Amygdala (tissue), 56 donors: ENCODE data around the gene MMUT.
"Not testable (repeated sequence)": the region's sequence is repeated elsewhere in the genome, so short reads cannot be mapped to it uniquely, and the experiment has no call there.

Source experiments
- DNase-seq, 56 donors: peaks; one replicate each; lab custom pipeline; 2025; lab: John Stamatoyannopoulos, UW

MMUT gene

GRCh38 chr6:49462927-49463611 lies at the start of gene MMUT, which contains the start of gene CENPQ:
TSS of gene MMUT (minus strand) at chr6:49463253. CDS start at chr6:49459466, 3,787 bp downstream.
TSS of gene CENPQ (plus strand) at chr6:49463370. CDS start at chr6:49470177, 6,807 bp downstream.
- DNase-seq, result peak; percentile 31 to 96 (median 90)

- DNase-seq, result no peak
Measured at GRCh38 chr6:49509342-49509741, 46.3 kb upstream of the MMUT start.

- DNase-seq, result no peak
Measured at GRCh38 chr6:49506569-49507111, 43.6 kb upstream of the MMUT start.

GRCh38 chr6:49504666-49505065 lies 41.6 kb upstream of the MMUT start:
- DNase-seq, result no peak

GRCh38 chr6:49499623-49500022 lies 36.6 kb upstream of the MMUT start, which contains the start of gene GLYATL3:
TSS of gene GLYATL3 (plus strand) at chr6:49499923. CDS start at chr6:49511991, 12,068 bp downstream.
- DNase-seq, result no peak

GRCh38 chr6:49499126-49499525 lies 36.1 kb upstream of the MMUT start:
- DNase-seq, result no peak

- no peak for DNase-seq
Measured at GRCh38 chr6:49497304-49497703, 34.3 kb upstream of the MMUT start.

GRCh38 chr6:49490633-49491032 lies 27.6 kb upstream of the MMUT start:
- DNase-seq, result no peak

GRCh38 chr6:49483380-49483779 lies 20.3 kb upstream of the MMUT start:
- DNase-seq, result not testable (repeated sequence)

- not testable (repeated sequence) for DNase-seq
Measured at GRCh38 chr6:49481846-49482245, 18.8 kb upstream of the MMUT start.

- no peak for DNase-seq
Measured at GRCh38 chr6:49479308-49479970, 16.4 kb upstream of the MMUT start.

- DNase-seq, result not testable (repeated sequence)
Measured at GRCh38 chr6:49476564-49476963, 13.5 kb upstream of the MMUT start.

GRCh38 chr6:49468042-49468441 lies 5.0 kb upstream of the MMUT start:
- DNase-seq, result no peak

- DNase-seq, result no peak
Measured at GRCh38 chr6:49464691-49465090, 1.6 kb upstream of the MMUT start.

- DNase-seq, result no peak
Measured at GRCh38 chr6:49463612-49463967, 537 bp upstream of the MMUT start.

- no peak for DNase-seq
Measured at GRCh38 chr6:49462599-49462926, 490 bp downstream of the MMUT start.

- DNase-seq, result no peak
Measured at GRCh38 chr6:49462071-49462470, 982 bp downstream of the MMUT start.

- no peak for DNase-seq
Measured at GRCh38 chr6:49457771-49458170, 5.3 kb downstream of the MMUT start.

GRCh38 chr6:49454787-49455709 lies 8.0 kb downstream of the MMUT start:
- DNase-seq, result no peak

GRCh38 chr6:49453221-49453620 lies 9.8 kb downstream of the MMUT start:
- no peak for DNase-seq

GRCh38 chr6:49430866-49431265 lies 32.2 kb downstream of the MMUT start:
- DNase-seq, result no peak
